HEK293T (cell line): ENCODE measurements around the gene NECTIN4.

ENCODE experiments used
- ARNT ChIP-seq: fragments of 450-650 bp; IDR thresholded peaks from 2 replicates; pipeline ENCODE4 v1.6.1; 2017; ENCODE audit warnings: mild to moderate bottlenecking
- BHLHE40 ChIP-seq: fragments of 450-650 bp; IDR thresholded peaks from 2 replicates; pipeline ENCODE4 v1.6.1; 2016; ENCODE audit warnings: mild to moderate bottlenecking, moderate library complexity, borderline replicate concordance
- ELF4 ChIP-seq: fragments of 450-650 bp; IDR thresholded peaks from 2 replicates; pipeline ENCODE4 v1.6.1; 2017; ENCODE audit warnings: antibody characterized with exemption
- FOXM1 ChIP-seq: fragments of 450-650 bp; IDR thresholded peaks from 2 replicates; pipeline ENCODE4 v1.6.1; 2017; ENCODE audit warnings: mild to moderate bottlenecking, borderline replicate concordance
- HDGF ChIP-seq: fragments of 450-650 bp; IDR thresholded peaks from 2 replicates; pipeline ENCODE4 v1.6.1; 2017; ENCODE audit warnings: antibody characterized with exemption, borderline replicate concordance
- NFRKB ChIP-seq: fragments of 450-650 bp; IDR thresholded peaks from 2 replicates; pipeline ENCODE4 v1.6.1; 2016; ENCODE audit warnings: mild to moderate bottlenecking, moderate library complexity
- PKNOX1 ChIP-seq: fragments of 450-650 bp; IDR thresholded peaks from 2 replicates; pipeline ENCODE4 v1.6.1; 2016
- SP1 ChIP-seq: fragments of 450-650 bp; IDR thresholded peaks from 2 replicates; pipeline ENCODE4 v1.6.1; 2017
- SUZ12 ChIP-seq: fragments of 450-650 bp; IDR thresholded peaks from 2 replicates; pipeline ENCODE4 v1.6.1; 2016; ENCODE audit warnings: mild to moderate bottlenecking
- TARDBP ChIP-seq: fragments of 450-650 bp; IDR thresholded peaks from 2 replicates; pipeline ENCODE4 v1.6.1; 2016

GRCh38 chr1:161081519-161081918 is 7.8 kb downstream of the NECTIN4 start:
- TF ChIP-seq HDGF = no peak
- no peak for TF ChIP-seq TARDBP
- TF ChIP-seq ARNT = no peak
- TF ChIP-seq ELF4 = no peak
- no peak for TF ChIP-seq FOXM1
- no peak for TF ChIP-seq SP1
- TF ChIP-seq NFRKB = no peak
- no peak for TF ChIP-seq BHLHE40
- no peak for TF ChIP-seq SUZ12
- TF ChIP-seq PKNOX1 = no peak
